GM18870 (cell line): Measurements from ENCODE around the gene KRTAP16-1.

Experiments
- ATAC-seq: cut with Tn5 transposase; IDR thresholded peaks from one replicate; pipeline ENCODE4 v1.9.1; 2021; ENCODE audit warnings: moderate library complexity; ENCODE audit not compliant: unreplicated experiment

KRTAP16-1 gene

GRCh38 chr17:41331606-41332005, 22.5 kb upstream of the KRTAP16-1 start:
- no peak for ATAC-seq

- no peak for ATAC-seq
These were observed 20.3 kb upstream of the KRTAP16-1 start for GRCh38 chr17:41329279-41329948.

GRCh38 chr17:41328207-41328606, 19.1 kb upstream of the KRTAP16-1 start:
- ATAC-seq = no peak

GRCh38 chr17:41327411-41328120, 18.5 kb upstream of the KRTAP16-1 start:
- no peak for ATAC-seq

- ATAC-seq = no peak
These were observed 17.4 kb upstream of the KRTAP16-1 start for GRCh38 chr17:41326173-41327145.

- ATAC-seq = no peak
These were observed 16.5 kb upstream of the KRTAP16-1 start for GRCh38 chr17:41325611-41326010.

GRCh38 chr17:41325126-41325525, 16.0 kb upstream of the KRTAP16-1 start:
- ATAC-seq = no peak

- no peak for ATAC-seq
These were observed 15.3 kb upstream of the KRTAP16-1 start for GRCh38 chr17:41324180-41325075.

- no peak for ATAC-seq
These were observed 14.1 kb upstream of the KRTAP16-1 start for GRCh38 chr17:41322903-41323895.

GRCh38 chr17:41322094-41322902, 13.2 kb upstream of the KRTAP16-1 start:
- no peak for ATAC-seq

GRCh38 chr17:41318231-41318630, 9.1 kb upstream of the KRTAP16-1 start:
- no peak for ATAC-seq

GRCh38 chr17:41315814-41316445, 6.8 kb upstream of the KRTAP16-1 start:
- ATAC-seq = no peak

GRCh38 chr17:41315204-41315794, 6.2 kb upstream of the KRTAP16-1 start, which contains the start of gene KRTAP17-1:
Gene KRTAP17-1 (minus strand): TSS chr17:41315710. CDS start chr17:41315650, 60 bp downstream.
- no peak for ATAC-seq

- no peak for ATAC-seq
These were observed 2.0 kb upstream of the KRTAP16-1 start for GRCh38 chr17:41311111-41311510.

- ATAC-seq = no peak
These were observed 725 bp downstream of the KRTAP16-1 start for GRCh38 chr17:41308251-41308917.

- ATAC-seq = no peak
These were observed 1.5 kb downstream of the KRTAP16-1 start for GRCh38 chr17:41307647-41308046.

GRCh38 chr17:41304091-41304490, 5.0 kb downstream of the KRTAP16-1 start:
- ATAC-seq = no peak
